Astrocyte (in vitro differentiated cells and primary cell): ENCODE measurements around the gene INVS. TPM values are rescaled to one million over a fixed set of nuclear protein-coding genes. Genes with fewer than 3 reads are reported as not detected.

Experiments
- DNase-seq: peaks from one replicate; pipeline ENCODE4 v3.0.0-alpha.2; 2010; ENCODE audit warnings: low read depth
- FAIRE-seq: peaks from 2 replicates; lab custom pipeline; 2011; peaks lifted over from hg19 to GRCh38; lab: Jason Lieb, UNC
- H2AFZ ChIP-seq: 2 replicates; pipeline ENCODE4 v1.6.0; 2012; ENCODE audit warnings: low read depth, low read length, inconsistent platforms
- H3K27ac ChIP-seq: 2 replicates; pipeline ENCODE4 v1.5.1; 2011; ENCODE audit warnings: low read depth, low read length, inconsistent platforms
- H3K27me3 ChIP-seq: 2 replicates; pipeline ENCODE4 v1.6.0; 2011; ENCODE audit warnings: low read length, inconsistent platforms; ENCODE audit not compliant: insufficient read depth
- H3K36me3 ChIP-seq: 2 replicates; pipeline ENCODE4 v1.5.1; 2011; ENCODE audit warnings: low read length, inconsistent platforms; ENCODE audit not compliant: insufficient read depth
- H3K4me1 ChIP-seq: 2 replicates; pipeline ENCODE4 v1.5.1; 2011; ENCODE audit warnings: low read length, inconsistent platforms; ENCODE audit not compliant: insufficient read depth
- H3K4me2 ChIP-seq: 2 replicates; pipeline ENCODE4 v1.6.0; 2012; ENCODE audit warnings: low read length, inconsistent platforms
- H3K4me3 ChIP-seq: 2 replicates; pipeline ENCODE4 v1.5.1; 2011; ENCODE audit warnings: low read depth, mild to moderate bottlenecking, low read length, inconsistent platforms; ENCODE audit not compliant: insufficient read depth
- H3K79me2 ChIP-seq: 2 replicates; pipeline ENCODE4 v1.6.0; 2012; ENCODE audit warnings: mild to moderate bottlenecking, low read length, inconsistent platforms; ENCODE audit not compliant: insufficient read depth
- H3K9ac ChIP-seq: 2 replicates; pipeline ENCODE4 v1.6.0; 2012; ENCODE audit warnings: mild to moderate bottlenecking, low read length, inconsistent platforms
- H3K9me3 ChIP-seq: 2 replicates; pipeline ENCODE4 v1.5.1; 2012; ENCODE audit warnings: low read depth, mild to moderate bottlenecking, low read length, inconsistent platforms; ENCODE audit not compliant: insufficient read depth
- H4K20me1 ChIP-seq: 2 replicates; pipeline ENCODE4 v1.6.0; 2012; ENCODE audit warnings: low read length, inconsistent platforms; ENCODE audit not compliant: insufficient read depth
- H3K27ac Mint-ChIP-seq: one replicate; pipeline ENCODE4 v1.8.0; 2021; ENCODE audit warnings: mild to moderate bottlenecking, mixed read lengths; ENCODE audit not compliant: unreplicated experiment
- H3K27me3 Mint-ChIP-seq: one replicate; pipeline ENCODE4 v1.8.0; 2021; ENCODE audit warnings: low read depth, mixed read lengths; ENCODE audit not compliant: unreplicated experiment
- H3K36me3 Mint-ChIP-seq: one replicate; pipeline ENCODE4 v1.8.0; 2021; ENCODE audit warnings: low read depth, mixed read lengths; ENCODE audit not compliant: unreplicated experiment
- H3K4me1 Mint-ChIP-seq: one replicate; pipeline ENCODE4 v1.8.0; 2021; ENCODE audit warnings: low read depth, mixed read lengths; ENCODE audit not compliant: unreplicated experiment
- H3K4me3 Mint-ChIP-seq: one replicate; pipeline ENCODE4 v1.8.0; 2021; ENCODE audit warnings: mild to moderate bottlenecking, moderate library complexity, mixed read lengths; ENCODE audit not compliant: unreplicated experiment
- H3K9me3 Mint-ChIP-seq: one replicate; pipeline ENCODE4 v1.8.0; 2021; ENCODE audit warnings: mild to moderate bottlenecking, mixed read lengths; ENCODE audit not compliant: unreplicated experiment
- EZH2 ChIP-seq: IDR thresholded peaks from 2 replicates; pipeline ENCODE4 v1.6.1; 2012; ENCODE audit warnings: mild to moderate bottlenecking, low read length, inconsistent platforms; ENCODE audit not compliant: insufficient read depth
- total RNA-seq: library from RNA; stranded (reverse); gene quantifications from 2 replicates; pipeline ENCODE4 v1.2.1, GENCODE V29; 2021
- TF ChIP-seq, protein P1 (sequence below): IDR thresholded peaks from 2 replicates; pipeline ENCODE4 v1.5.1; 2011; ENCODE audit warnings: low read depth, mild to moderate bottlenecking, inconsistent platforms, low read length, moderate library complexity; ENCODE audit not compliant: insufficient read depth

Gene INVS
- total RNA-seq, 1 donor from 2014 or later, result 17.5 TPM

DNA sequence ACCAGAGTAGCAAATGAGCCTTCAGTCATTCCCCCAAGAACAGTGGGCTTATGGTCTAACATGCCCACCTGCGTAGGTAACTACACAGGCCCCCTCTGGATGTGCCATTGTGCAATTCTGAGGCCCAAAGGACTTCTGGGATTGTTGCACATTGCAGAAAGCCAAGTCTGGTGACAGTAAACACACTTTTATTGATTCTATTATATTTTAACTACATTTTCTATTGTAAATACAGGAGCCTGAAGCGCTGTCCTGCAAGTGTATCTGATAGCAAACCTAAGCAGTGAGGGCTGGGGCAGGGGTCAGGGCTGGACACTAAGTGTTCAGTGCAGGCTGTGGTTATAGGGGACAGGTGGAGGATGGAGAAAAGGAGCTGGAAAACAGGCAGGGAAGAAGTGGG lies 196.2 kb downstream of the INVS start:
- H3K4me2 ChIP-seq, result no peak overlapping the region
- no peaks in the 10 kb centered on the region for H3K4me1 ChIP-seq
- no peak overlapping the region for H3K27ac ChIP-seq
- Mint-ChIP-seq H3K27ac (no peak overlapping the region), H3K4me3 (no peak overlapping the region), H3K9me3 (no peaks in the 10 kb centered on the region), H3K27me3 (no peaks in the 10 kb centered on the region), H3K4me1 (peaks cover 3% of the 10 kb centered on the region), H3K36me3 (peaks cover 27% of the 10 kb centered on the region)
- no peaks in the 10 kb centered on the region for H3K27me3 ChIP-seq
- H3K9ac ChIP-seq, result no peak overlapping the region
- no peak overlapping the region for H2AFZ ChIP-seq
- peaks cover 26% of the 10 kb centered on the region for H3K36me3 ChIP-seq
- no peak overlapping the region for H3K4me3 ChIP-seq
- no peak for TF ChIP-seq EZH2
- TF ChIP-seq, protein P1, sequence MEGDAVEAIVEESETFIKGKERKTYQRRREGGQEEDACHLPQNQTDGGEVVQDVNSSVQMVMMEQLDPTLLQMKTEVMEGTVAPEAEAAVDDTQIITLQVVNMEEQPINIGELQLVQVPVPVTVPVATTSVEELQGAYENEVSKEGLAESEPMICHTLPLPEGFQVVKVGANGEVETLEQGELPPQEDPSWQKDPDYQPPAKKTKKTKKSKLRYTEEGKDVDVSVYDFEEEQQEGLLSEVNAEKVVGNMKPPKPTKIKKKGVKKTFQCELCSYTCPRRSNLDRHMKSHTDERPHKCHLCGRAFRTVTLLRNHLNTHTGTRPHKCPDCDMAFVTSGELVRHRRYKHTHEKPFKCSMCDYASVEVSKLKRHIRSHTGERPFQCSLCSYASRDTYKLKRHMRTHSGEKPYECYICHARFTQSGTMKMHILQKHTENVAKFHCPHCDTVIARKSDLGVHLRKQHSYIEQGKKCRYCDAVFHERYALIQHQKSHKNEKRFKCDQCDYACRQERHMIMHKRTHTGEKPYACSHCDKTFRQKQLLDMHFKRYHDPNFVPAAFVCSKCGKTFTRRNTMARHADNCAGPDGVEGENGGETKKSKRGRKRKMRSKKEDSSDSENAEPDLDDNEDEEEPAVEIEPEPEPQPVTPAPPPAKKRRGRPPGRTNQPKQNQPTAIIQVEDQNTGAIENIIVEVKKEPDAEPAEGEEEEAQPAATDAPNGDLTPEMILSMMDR, result no peak
- H3K79me2 ChIP-seq, result peaks cover 3% of the 10 kb centered on the region
- DNase-seq (no peak), FAIRE-seq (no peak)
- H3K9me3 ChIP-seq, result no peaks in the 10 kb centered on the region
- H4K20me1 ChIP-seq, result peaks cover 26% of the 10 kb centered on the region

DNA sequence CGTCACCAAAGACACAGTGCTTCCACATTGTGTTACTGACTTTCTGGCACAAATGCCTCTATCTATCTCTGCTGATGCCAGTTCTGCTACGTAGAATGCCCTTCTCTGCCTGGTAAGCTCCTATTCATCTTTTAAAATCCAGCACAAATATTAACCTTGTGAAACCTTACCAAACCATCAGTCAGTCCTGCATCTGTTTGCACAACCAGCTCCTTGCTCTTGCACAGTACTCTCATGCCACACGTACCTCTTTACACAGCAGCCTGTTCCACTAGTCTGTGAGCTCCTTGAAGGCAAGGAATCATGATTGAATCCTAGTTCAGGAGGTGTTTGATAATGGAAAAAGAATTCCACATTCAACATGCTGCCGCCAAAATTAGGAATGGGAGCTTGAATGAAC lies 197.4 kb downstream of the INVS start:
- Mint-ChIP-seq H3K36me3 (peaks cover 22% of the 10 kb centered on the region), H3K9me3 (no peaks in the 10 kb centered on the region), H3K4me3 (no peak overlapping the region), H3K4me1 (peaks cover 3% of the 10 kb centered on the region), H3K27me3 (no peaks in the 10 kb centered on the region), H3K27ac (no peak overlapping the region)
- H3K27ac ChIP-seq, result no peak overlapping the region
- peaks cover 6% of the 10 kb centered on the region for H3K79me2 ChIP-seq
- DNase-seq (no peak), FAIRE-seq (no peak)
- no peak overlapping the region for H3K4me3 ChIP-seq
- peaks cover 30% of the 10 kb centered on the region for H3K36me3 ChIP-seq
- no peaks in the 10 kb centered on the region for H3K4me1 ChIP-seq
- no peak for TF ChIP-seq EZH2
- TF ChIP-seq, protein P1, result no peak
- no peaks in the 10 kb centered on the region for H3K9me3 ChIP-seq
- H4K20me1 ChIP-seq, result peaks cover 26% of the 10 kb centered on the region
- H3K9ac ChIP-seq, result no peak overlapping the region
- H3K4me2 ChIP-seq, result no peak overlapping the region
- H3K27me3 ChIP-seq, result no peaks in the 10 kb centered on the region
- H2AFZ ChIP-seq, result no peak overlapping the region

DNA sequence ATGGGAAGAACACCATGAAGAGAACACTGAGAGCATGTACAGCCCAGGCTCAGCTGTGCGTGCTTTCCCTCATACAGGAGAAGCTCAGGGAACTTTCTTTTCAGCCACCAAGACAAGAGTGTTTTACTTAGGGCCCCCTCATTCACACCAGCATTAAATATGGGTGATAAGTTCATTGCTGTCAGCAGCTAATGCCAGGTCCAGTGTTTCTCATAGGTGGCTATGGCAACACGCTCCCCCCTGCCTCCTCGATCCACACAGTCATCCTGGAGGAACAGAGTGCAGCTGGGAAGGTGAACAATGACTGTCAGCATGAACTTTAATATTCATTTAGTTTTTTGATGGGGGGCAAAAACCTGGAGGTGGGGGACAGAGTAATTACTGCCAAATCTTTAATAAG lies 199.3 kb downstream of the INVS start:
- no peak for FAIRE-seq
- H3K79me2 ChIP-seq, result peaks cover 6% of the 10 kb centered on the region
- DNase-seq, result no peak

More for the DNA sequence above, 199.3 kb downstream of the INVS start:
- no peaks in the 10 kb centered on the region for H3K27me3 Mint-ChIP-seq
- Histone ChIP-seq H3K9me3 (no peaks in the 10 kb centered on the region), H2AFZ (no peak overlapping the region), H3K4me1 (peaks cover 4% of the 10 kb centered on the region), H3K36me3 (peaks cover 35% of the 10 kb centered on the region), H3K9ac (no peak overlapping the region), H3K4me3 (no peak overlapping the region), H3K27ac (no peak overlapping the region), H3K27me3 (no peaks in the 10 kb centered on the region), H4K20me1 (peaks cover 26% of the 10 kb centered on the region), H3K4me2 (no peak overlapping the region)
- no peak overlapping the region for H3K4me3 Mint-ChIP-seq
- peaks cover 16% of the 10 kb centered on the region for H3K36me3 Mint-ChIP-seq
- H3K4me1 Mint-ChIP-seq, result peaks cover 4% of the 10 kb centered on the region
- no peaks in the 10 kb centered on the region for H3K9me3 Mint-ChIP-seq
- no peak overlapping the region for H3K27ac Mint-ChIP-seq
- TF ChIP-seq, protein P1, result no peak
- TF ChIP-seq EZH2, result no peak
